Osteocyte (in vitro differentiated cells): ENCODE measurements around the gene NPDC1. TPM values are rescaled to one million over a fixed set of nuclear protein-coding genes. Genes with fewer than 3 reads are reported as not detected.

ENCODE experiments used
- DNase-seq: peaks from one replicate; pipeline ENCODE4 v3.0.0; 2021; ENCODE audit warnings: mixed read lengths; ENCODE audit not compliant: unreplicated experiment; ENCODE audit errors: extremely low spot score
- H3K27ac Mint-ChIP-seq: one replicate; pipeline ENCODE4 v1.8.0; 2021; ENCODE audit warnings: mild to moderate bottlenecking, mixed read lengths; ENCODE audit not compliant: unreplicated experiment
- H3K27me3 Mint-ChIP-seq: one replicate; pipeline ENCODE4 v1.8.0; 2021; ENCODE audit warnings: mixed read lengths; ENCODE audit not compliant: unreplicated experiment
- H3K36me3 Mint-ChIP-seq: one replicate; pipeline ENCODE4 v1.8.0; 2021; ENCODE audit warnings: mixed read lengths; ENCODE audit not compliant: unreplicated experiment
- H3K4me1 Mint-ChIP-seq: one replicate; pipeline ENCODE4 v1.8.0; 2021; ENCODE audit warnings: mixed read lengths; ENCODE audit not compliant: unreplicated experiment
- H3K4me3 Mint-ChIP-seq: one replicate; pipeline ENCODE4 v1.8.0; 2021; ENCODE audit warnings: mild to moderate bottlenecking, moderate library complexity, mixed read lengths; ENCODE audit not compliant: unreplicated experiment
- H3K9me3 Mint-ChIP-seq: one replicate; pipeline ENCODE4 v1.8.0; 2021; ENCODE audit warnings: mixed read lengths; ENCODE audit not compliant: unreplicated experiment
- CTCF ChIP-seq: fragments of 200-600 bp; sonication (generic); IDR thresholded peaks from 2 replicates; pipeline ENCODE4 v1.5.0; 2021; ENCODE audit warnings: antibody characterized with exemption, mild to moderate bottlenecking, moderate library complexity
- total RNA-seq: library from RNA; stranded (reverse); gene quantifications from 2 replicates; pipeline ENCODE4 v1.2.1, GENCODE V29; 2021

Gene NPDC1
- total RNA-seq, 1 donor from 2014 or later, result 91.0 TPM

GRCh38 chr9:137077758-137078693 is 32.0 kb upstream of the NPDC1 start:
- H3K27me3 Mint-ChIP-seq, result no peaks in the 10 kb centered on the region
- no peaks in the 10 kb centered on the region for H3K9me3 Mint-ChIP-seq

GRCh38 chr9:137077010-137077747 is 31.2 kb upstream of the NPDC1 start, which contains the start of gene UAP1L1:
Gene UAP1L1 (plus strand): TSS chr9:137077517. CDS start chr9:137077533, 16 bp downstream.
- Mint-ChIP-seq H3K36me3 (peaks cover 2% of the 10 kb centered on the region), H3K4me1 (peaks cover 9% of the 10 kb centered on the region), H3K27me3 (no peaks in the 10 kb centered on the region), H3K4me3 (peak within 1 kb of the TSS; percentile 71), H3K9me3 (no peaks in the 10 kb centered on the region), H3K27ac (no peak within 1 kb of the TSS)
- DNase-seq, result no peak
- TF ChIP-seq CTCF, result no peak

More at GRCh38 chr9:137077758-137078693, 32.0 kb upstream of the NPDC1 start:
- H3K4me3 Mint-ChIP-seq, result peak overlapping the region; percentile 71
- no peak for TF ChIP-seq CTCF
- DNase-seq, result no peak
- peaks cover 12% of the 10 kb centered on the region for H3K4me1 Mint-ChIP-seq
- H3K36me3 Mint-ChIP-seq, result peaks cover 2% of the 10 kb centered on the region
- H3K27ac Mint-ChIP-seq, result no peak overlapping the region

GRCh38 chr9:137076636-137077009 is 30.6 kb upstream of the NPDC1 start:
- Mint-ChIP-seq H3K36me3 (no peaks in the 10 kb centered on the region), H3K27me3 (no peaks in the 10 kb centered on the region), H3K27ac (no peak overlapping the region), H3K4me1 (peaks cover 5% of the 10 kb centered on the region), H3K4me3 (peak overlapping the region; percentile 68), H3K9me3 (no peaks in the 10 kb centered on the region)
- TF ChIP-seq CTCF, result no peak
- DNase-seq, result no peak

- no peaks in the 10 kb centered on the region for H3K36me3 Mint-ChIP-seq
- H3K27me3 Mint-ChIP-seq, result no peaks in the 10 kb centered on the region
- no peak overlapping the region for H3K27ac Mint-ChIP-seq
- H3K4me1 Mint-ChIP-seq, result peaks cover 17% of the 10 kb centered on the region
- H3K4me3 Mint-ChIP-seq, result no peak overlapping the region
- H3K9me3 Mint-ChIP-seq, result no peaks in the 10 kb centered on the region
- DNase-seq, result no peak
- TF ChIP-seq CTCF, result no peak
Measured at GRCh38 chr9:137075275-137075775, 29.3 kb upstream of the NPDC1 start.
